Activated naive CD4-positive, alpha-beta T cell treated with anti-CD3 and anti-CD28 coated beads, Interleukin-2, amount 10 ng/mL, durations not matched to agents 5 hours and 36 hours (primary cell): ENCODE results near the gene EIF3CL. TPM values are rescaled to one million over a fixed set of nuclear protein-coding genes. Genes with fewer than 3 reads are reported as not detected.

Experiments
- microRNA-seq: library from miRNA; unstranded; fragments of <30 nt; microRNA quantifications from one replicate; pipeline ENCODE4 v1.2.0, GENCODE V29; 2022; ENCODE audit warnings: borderline microRNAs expressed, borderline replicate concordance
- total RNA-seq, 2 experiments: library from RNA; stranded (reverse); gene quantifications; one replicate each; pipeline ENCODE4 v1.2.3, GENCODE V29; 2021

Gene EIF3CL, protein sequence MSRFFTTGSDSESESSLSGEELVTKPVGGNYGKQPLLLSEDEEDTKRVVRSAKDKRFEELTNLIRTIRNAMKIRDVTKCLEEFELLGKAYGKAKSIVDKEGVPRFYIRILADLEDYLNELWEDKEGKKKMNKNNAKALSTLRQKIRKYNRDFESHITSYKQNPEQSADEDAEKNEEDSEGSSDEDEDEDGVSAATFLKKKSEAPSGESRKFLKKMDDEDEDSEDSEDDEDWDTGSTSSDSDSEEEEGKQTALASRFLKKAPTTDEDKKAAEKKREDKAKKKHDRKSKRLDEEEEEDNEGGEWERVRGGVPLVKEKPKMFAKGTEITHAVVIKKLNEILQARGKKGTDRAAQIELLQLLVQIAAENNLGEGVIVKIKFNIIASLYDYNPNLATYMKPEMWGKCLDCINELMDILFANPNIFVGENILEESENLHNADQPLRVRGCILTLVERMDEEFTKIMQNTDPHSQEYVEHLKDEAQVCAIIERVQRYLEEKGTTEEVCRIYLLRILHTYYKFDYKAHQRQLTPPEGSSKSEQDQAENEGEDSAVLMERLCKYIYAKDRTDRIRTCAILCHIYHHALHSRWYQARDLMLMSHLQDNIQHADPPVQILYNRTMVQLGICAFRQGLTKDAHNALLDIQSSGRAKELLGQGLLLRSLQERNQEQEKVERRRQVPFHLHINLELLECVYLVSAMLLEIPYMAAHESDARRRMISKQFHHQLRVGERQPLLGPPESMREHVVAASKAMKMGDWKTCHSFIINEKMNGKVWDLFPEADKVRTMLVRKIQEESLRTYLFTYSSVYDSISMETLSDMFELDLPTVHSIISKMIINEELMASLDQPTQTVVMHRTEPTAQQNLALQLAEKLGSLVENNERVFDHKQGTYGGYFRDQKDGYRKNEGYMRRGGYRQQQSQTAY
- total RNA-seq, result 10 to 100 TPM; 28.3 to 33.7 TPM

DNA sequence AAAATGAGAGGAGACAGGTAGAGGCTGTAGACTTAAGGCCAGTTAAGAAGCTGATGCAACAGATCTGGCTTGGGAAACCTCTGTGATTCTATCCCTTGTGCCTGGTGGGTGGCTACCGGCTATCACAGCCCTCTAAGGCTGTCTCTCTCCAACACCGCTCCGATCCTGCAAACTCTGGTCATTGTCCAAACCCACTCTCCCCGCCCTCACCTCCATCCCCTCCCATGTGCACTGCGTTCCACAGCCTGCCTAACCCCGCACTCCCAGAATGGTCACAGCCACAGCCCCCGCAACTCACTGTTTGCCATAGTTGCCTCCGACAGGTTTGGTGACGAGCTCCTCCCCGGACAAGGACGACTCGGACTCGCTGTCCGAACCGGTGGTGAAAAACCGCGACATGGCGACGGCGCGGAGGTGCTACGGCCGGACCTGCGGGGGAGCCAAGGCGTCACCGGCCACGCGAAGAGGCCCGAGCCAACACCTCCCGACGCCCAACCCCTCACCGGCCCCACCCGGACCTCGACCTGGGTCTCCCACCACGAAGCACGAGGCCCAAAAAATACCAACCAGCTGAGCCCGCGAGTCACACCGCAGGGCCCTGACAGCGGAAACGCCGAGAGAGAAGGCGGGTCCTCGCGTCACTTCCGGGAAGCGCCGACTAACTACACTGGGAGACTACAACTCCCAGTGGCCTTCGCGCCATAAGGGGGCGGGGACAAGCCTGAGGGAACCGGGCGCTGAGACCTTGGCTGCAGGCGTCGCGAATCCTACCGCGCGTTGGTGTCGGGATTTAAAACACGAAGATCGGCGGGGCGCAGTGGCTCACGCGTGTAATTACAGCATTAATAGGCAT, at the start of gene EIF3CL:
TSS of gene EIF3CL (minus strand) at position 622 of the 853 bp plus-strand sequence. CDS start at position 399, 223 bp downstream.

DNA sequence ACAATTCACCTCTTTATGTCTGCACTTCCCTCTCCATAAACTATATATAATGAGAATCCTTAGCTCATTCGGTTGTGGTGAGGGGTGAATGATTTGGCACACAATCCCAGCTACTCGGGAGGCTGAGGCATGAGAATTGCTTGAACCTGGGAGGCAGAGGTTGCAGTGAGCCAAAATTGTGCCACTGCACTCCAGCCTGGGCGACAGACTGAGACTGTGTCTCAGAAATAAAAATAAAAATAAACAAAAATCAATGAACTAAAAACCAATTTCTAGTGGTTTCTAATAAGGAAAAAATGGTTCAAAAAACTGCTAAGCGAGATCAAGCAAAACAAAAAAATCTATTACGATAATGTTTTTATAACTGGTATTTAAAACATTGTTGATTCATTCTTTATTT, 40.2 kb downstream of the EIF3CL start, which contains the start of gene NPIPB6:
TSS of gene NPIPB6 (minus strand) at position 101 of the 400 bp plus-strand sequence. CDS start 686 bp downstream, outside the sequence.

Small RNA genes within 50 kb of the gene (microRNA-seq; reads per million reads assigned to microRNA genes)
- gene MIR6862-1, result not detected

Other genes starting within 250 kb of the EIF3CL start
- gene XPO6, start 191.9 kb downstream of the EIF3CL start, total RNA-seq, result 100 to 1,000 TPM; 221 to 223 TPM
- 10 to 100 TPM in 1 of 2 experiments, 1 to 10 TPM in 1; 9.3 to 10.0 TPM for gene SBK1, start 111.3 kb downstream of the EIF3CL start, total RNA-seq
- 1 to 10 TPM; 2.8 to 2.9 TPM for gene NPIPB6, start 40.3 kb downstream of the EIF3CL start, total RNA-seq
- under 1 TPM; 0.26 to 0.38 TPM for gene NPIPB7, start 68.5 kb upstream of the EIF3CL start, total RNA-seq
- gene CLN3, start 88.2 kb upstream of the EIF3CL start, total RNA-seq, result 10 to 100 TPM; 45.7 to 49.9 TPM
- 10 to 100 TPM; 19.7 to 20.3 TPM for gene APOBR, start 90.8 kb upstream of the EIF3CL start, total RNA-seq
- gene IL27, start 103.0 kb upstream of the EIF3CL start, total RNA-seq, result not detected
- gene NUPR1, start 135.1 kb upstream of the EIF3CL start, total RNA-seq, result not detected
- gene SGF29, start 150.1 kb upstream of the EIF3CL start, total RNA-seq, result 10 to 100 TPM; 39.0 to 42.7 TPM
- under 1 TPM; 0.36 to 0.38 TPM for gene SULT1A2, start 193.2 kb upstream of the EIF3CL start, total RNA-seq
- gene SULT1A1, start 206.2 kb upstream of the EIF3CL start, total RNA-seq, result 10 to 100 TPM; 13.2 to 14.7 TPM
- not detected for gene NPIPB8, start 234.2 kb upstream of the EIF3CL start, total RNA-seq